ENCODE measurements around the gene CYP11A1. TPM values are rescaled to one million over a fixed set of nuclear protein-coding genes. Genes with fewer than 3 reads are reported as not detected.

CYP11A1 gene
- total RNA-seq, 3 donors from 2014 or later, result 0.52 to 0.82 (median 0.60) TPM

DNA sequence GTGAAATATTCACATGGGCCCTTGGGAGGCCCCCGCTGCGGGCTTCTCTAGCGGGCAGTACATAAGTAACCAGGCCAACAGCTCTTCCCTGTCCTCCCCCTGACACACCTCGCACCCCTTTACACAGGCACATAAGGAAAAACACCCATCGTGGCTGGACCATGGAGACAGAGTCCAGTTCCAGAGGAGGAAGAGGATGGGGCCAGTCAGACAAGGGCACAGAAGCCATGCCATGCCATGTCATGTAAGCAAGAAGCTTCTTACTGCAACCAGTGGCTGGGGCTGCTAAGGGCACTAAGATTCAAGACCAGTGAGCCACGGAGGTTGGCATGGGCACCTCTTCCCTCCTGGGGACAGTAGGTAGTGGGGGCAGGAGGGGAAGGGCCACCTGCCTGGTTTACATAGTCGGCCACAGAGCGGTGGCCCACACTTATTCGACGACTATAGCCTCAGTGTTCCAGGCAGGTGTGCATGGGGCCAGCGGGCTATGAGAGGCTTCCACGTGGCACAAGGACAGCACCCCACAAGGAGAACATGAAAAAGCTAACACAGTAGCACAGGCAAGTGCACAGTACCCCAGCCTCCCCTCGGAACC is 5.7 kb upstream of the CYP11A1 start:
- DNase-seq (no peak), ATAC-seq (no peak)
- no peak overlapping the region for H3K4me3 ChIP-seq
- no peaks in the 10 kb centered on the region for H3K9me3 ChIP-seq
- peaks cover 9% of the 10 kb centered on the region for H3K4me1 ChIP-seq (ENCODE audit: low read depth)
- intact Hi-C loops (cut with DNase I, micrococcal nuclease), result loop anchor here in 1 of 2 donors (10.0 kb wide), 1 partner anchor 392 kb away; no protein-coding TSS in a partner anchor
- H3K36me3 ChIP-seq (ENCODE audit: low read depth), result no peaks in the 10 kb centered on the region
- no peak for TF ChIP-seq CTCF (IDR thresholded peaks at IDR 0.05)

GRCh38 chr15:74370471-74370870 is 3.0 kb upstream of the CYP11A1 start:
- H3K36me3 ChIP-seq (ENCODE audit: low read depth), result no peaks in the 10 kb centered on the region
- TF ChIP-seq CTCF (IDR thresholded peaks at IDR 0.05), result no peak
- no peak overlapping the region for H3K4me3 ChIP-seq
- no peaks in the 10 kb centered on the region for H3K9me3 ChIP-seq
- DNase-seq, result no peak
- H3K4me1 ChIP-seq (ENCODE audit: low read depth), result peaks cover 15% of the 10 kb centered on the region
- ATAC-seq, result no peak
- intact Hi-C loops (cut with DNase I, micrococcal nuclease), result loop anchor here in 1 of 2 donors (10.0 kb wide), 1 partner anchor 394 kb away; no protein-coding TSS in a partner anchor

- ATAC-seq (no peak), DNase-seq (no peak)
- Histone ChIP-seq H3K36me3 (ENCODE audit: low read depth) (no peaks in the 10 kb centered on the region), H3K4me1 (ENCODE audit: low read depth) (peaks cover 14% of the 10 kb centered on the region), H3K9me3 (no peaks in the 10 kb centered on the region), H3K4me3 (no peak overlapping the region)
- intact Hi-C loops (cut with DNase I, micrococcal nuclease), result loop anchor here in 1 of 2 donors (10.0 kb wide), 1 partner anchor 395 kb away; no protein-coding TSS in a partner anchor
- TF ChIP-seq CTCF (IDR thresholded peaks at IDR 0.05), result no peak
Measured at GRCh38 chr15:74369756-74370155, 2.3 kb upstream of the CYP11A1 start.

- DNase-seq (no peak), ATAC-seq (no peak)
- TF ChIP-seq CTCF (IDR thresholded peaks at IDR 0.05), result no peak
- intact Hi-C loops (cut with DNase I, micrococcal nuclease), result no loop called here
- Histone ChIP-seq H3K9me3 (no peaks in the 10 kb centered on the region), H3K36me3 (ENCODE audit: low read depth) (no peaks in the 10 kb centered on the region), H3K4me3 (no peak overlapping the region), H3K4me1 (ENCODE audit: low read depth) (peaks cover 10% of the 10 kb centered on the region)
Measured at GRCh38 chr15:74369084-74369745, 1.8 kb upstream of the CYP11A1 start.

DNA sequence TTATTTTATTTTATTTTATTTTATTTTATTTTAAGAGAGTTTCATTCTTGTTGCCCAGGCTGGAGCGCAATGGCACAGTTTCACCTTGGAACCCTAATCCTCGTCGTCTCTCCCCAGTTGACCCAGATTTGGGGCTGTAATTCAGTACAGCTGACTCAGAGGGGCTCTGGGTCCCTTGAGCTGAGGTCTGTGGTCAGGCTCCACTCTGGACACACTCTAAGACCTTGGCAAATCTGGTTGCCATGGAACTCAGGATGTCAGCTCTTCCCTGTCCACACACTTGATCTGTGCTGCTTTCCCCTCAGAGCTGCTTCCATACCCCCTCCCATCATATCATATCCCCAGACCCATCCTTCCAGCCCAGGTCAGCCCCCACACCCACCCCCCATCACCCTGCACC is 675 bp upstream of the CYP11A1 start:
- DNase-seq (no peak), ATAC-seq (no peak)
- no peaks in the 10 kb centered on the region for H3K36me3 ChIP-seq (ENCODE audit: low read depth)
- H3K4me1 ChIP-seq (ENCODE audit: low read depth), result peaks cover 8% of the 10 kb centered on the region
- no peak overlapping the region for H3K4me3 ChIP-seq
- intact Hi-C loops (cut with DNase I, micrococcal nuclease), result no loop called here
- no peaks in the 10 kb centered on the region for H3K9me3 ChIP-seq
- TF ChIP-seq CTCF (IDR thresholded peaks at IDR 0.05), result no peak

All from mucosa of descending colon (tissue), 3 donors.